ENCODE results near the gene PPCDC.
A peak's percentile ranks its signal among the peaks of the same experiment; 100 is the strongest.

PPCDC gene

GRCh38 chr15:75063338-75063737, 39.9 kb downstream of the PPCDC start:
- intact Hi-C loops (cut with DNase I; ENCODE audit: low total_unique reads), result no loop called here
- Histone ChIP-seq H3K27me3 (no peaks in the 10 kb centered on the region), H3K36me3 (no peaks in the 10 kb centered on the region), H3K4me1 (peaks cover 0 to 41% (median 31%) of the 10 kb centered on the region in 4 donors), H3K27ac (no peak overlapping the region), H3K9me3 (no peaks in the 10 kb centered on the region), H3K4me3 (no peak overlapping the region)
- DNase-seq, result no peak
- no peak for TF ChIP-seq CTCF (IDR thresholded peaks at IDR 0.05)

GRCh38 chr15:75063889-75064288, 40.5 kb downstream of the PPCDC start:
- no peaks in the 10 kb centered on the region for H3K9me3 ChIP-seq
- H3K27me3 ChIP-seq, result no peaks in the 10 kb centered on the region
- H3K4me1 ChIP-seq, result peaks cover 0 to 41% (median 31%) of the 10 kb centered on the region in 4 donors
- H3K36me3 ChIP-seq, result no peaks in the 10 kb centered on the region
- H3K4me3 ChIP-seq, result no peak overlapping the region
- no peak for TF ChIP-seq CTCF (IDR thresholded peaks at IDR 0.05)
- peak overlapping the region; percentile 77 to 83 for H3K27ac ChIP-seq
- intact Hi-C loops (cut with DNase I; ENCODE audit: low total_unique reads), result no loop called here
- no peak for DNase-seq

- TF ChIP-seq CTCF (IDR thresholded peaks at IDR 0.05), result no peak
These were observed 41.5 kb downstream of the PPCDC start for GRCh38 chr15:75064846-75065245.

GRCh38 chr15:75065467-75065850, 42.1 kb downstream of the PPCDC start:
- intact Hi-C loops (cut with DNase I; ENCODE audit: low total_unique reads), result no loop called here
- Histone ChIP-seq H3K9me3 (no peaks in the 10 kb centered on the region), H3K4me3 (no peak overlapping the region), H3K27me3 (no peaks in the 10 kb centered on the region), H3K4me1 (peaks cover 0 to 41% (median 31%) of the 10 kb centered on the region in 4 donors), H3K36me3 (no peaks in the 10 kb centered on the region), H3K27ac (peak overlapping the region; percentile 77 to 83)
- TF ChIP-seq CTCF (IDR thresholded peaks at IDR 0.05), result no peak
- no peak for DNase-seq

More at GRCh38 chr15:75064846-75065245, 41.5 kb downstream of the PPCDC start:
- no peak for DNase-seq
- Histone ChIP-seq H3K4me3 (no peak overlapping the region), H3K36me3 (no peaks in the 10 kb centered on the region), H3K27ac (peak overlapping the region; percentile 77 to 83), H3K27me3 (no peaks in the 10 kb centered on the region), H3K4me1 (peaks cover 0 to 41% (median 31%) of the 10 kb centered on the region in 4 donors), H3K9me3 (no peaks in the 10 kb centered on the region)
- intact Hi-C loops (cut with DNase I; ENCODE audit: low total_unique reads), result no loop called here

- Histone ChIP-seq H3K9me3 (no peaks in the 10 kb centered on the region), H3K4me1 (peaks cover 0 to 41% (median 31%) of the 10 kb centered on the region in 4 donors), H3K4me3 (no peak overlapping the region), H3K27me3 (no peaks in the 10 kb centered on the region), H3K36me3 (no peaks in the 10 kb centered on the region), H3K27ac (peak overlapping the region; percentile 77 to 83)
- intact Hi-C loops (cut with DNase I; ENCODE audit: low total_unique reads), result no loop called here
- TF ChIP-seq CTCF (IDR thresholded peaks at IDR 0.05), result no peak
- no peak for DNase-seq
These were observed 42.6 kb downstream of the PPCDC start for GRCh38 chr15:75065851-75066509.

Data from tibial artery (tissue), 4 donors.